ENCODE results near the gene KRT6C. TPM values are rescaled to one million over a fixed set of nuclear protein-coding genes. Genes with fewer than 3 reads are reported as not detected.

KRT6C gene
- total RNA-seq, 1 donor from 2014 or later: not detected

GRCh38 chr12:52425466-52425865, 48.1 kb downstream of the KRT6C start:
- DNase-seq (ENCODE audit: low spot score): no peak
- no peak overlapping the region for H3K27ac Mint-ChIP-seq (ENCODE audit: unreplicated experiment)

GRCh38 chr12:52423661-52424500, 49.7 kb downstream of the KRT6C start:
- H3K4me3 Mint-ChIP-seq (ENCODE audit: unreplicated experiment): no peak overlapping the region
- H3K4me1 Mint-ChIP-seq (ENCODE audit: low read depth): peaks cover 2% of the 10 kb centered on the region
- DNase-seq (ENCODE audit: low spot score): no peak
- H3K36me3 Mint-ChIP-seq (ENCODE audit: low read depth): peaks cover 4% of the 10 kb centered on the region
- peaks cover 57% of the 10 kb centered on the region for H3K27me3 Mint-ChIP-seq (ENCODE audit: low read depth)
- no peak overlapping the region for H3K27ac Mint-ChIP-seq (ENCODE audit: unreplicated experiment)
- TF ChIP-seq CTCF (IDR thresholded peaks at IDR 0.05): no peak
- H3K9me3 Mint-ChIP-seq (ENCODE audit: low read depth): no peaks in the 10 kb centered on the region

More at GRCh38 chr12:52425466-52425865, 48.1 kb downstream of the KRT6C start:
- TF ChIP-seq CTCF (IDR thresholded peaks at IDR 0.05): no peak
- H3K36me3 Mint-ChIP-seq (ENCODE audit: low read depth): peaks cover 4% of the 10 kb centered on the region
- no peaks in the 10 kb centered on the region for H3K9me3 Mint-ChIP-seq (ENCODE audit: low read depth)
- H3K27me3 Mint-ChIP-seq (ENCODE audit: low read depth): peaks cover 66% of the 10 kb centered on the region
- H3K4me3 Mint-ChIP-seq (ENCODE audit: unreplicated experiment): no peak overlapping the region
- no peaks in the 10 kb centered on the region for H3K4me1 Mint-ChIP-seq (ENCODE audit: low read depth)

GRCh38 chr12:52423035-52423434, 50.6 kb downstream of the KRT6C start:
- peaks cover 50% of the 10 kb centered on the region for H3K27me3 Mint-ChIP-seq (ENCODE audit: low read depth)
- TF ChIP-seq CTCF (IDR thresholded peaks at IDR 0.05): no peak

GRCh38 chr12:52419656-52420055, 53.9 kb downstream of the KRT6C start:
- no peak for DNase-seq (ENCODE audit: low spot score)
- Mint-ChIP-seq H3K27me3 (ENCODE audit: low read depth) (peaks cover 30% of the 10 kb centered on the region), H3K9me3 (ENCODE audit: low read depth) (no peaks in the 10 kb centered on the region), H3K4me3 (ENCODE audit: unreplicated experiment) (no peak overlapping the region), H3K36me3 (ENCODE audit: low read depth) (peaks cover 2% of the 10 kb centered on the region), H3K4me1 (ENCODE audit: low read depth) (peaks cover 12% of the 10 kb centered on the region), H3K27ac (ENCODE audit: unreplicated experiment) (peak overlapping the region; percentile 43)
- no peak for TF ChIP-seq CTCF (IDR thresholded peaks at IDR 0.05)

More at GRCh38 chr12:52423035-52423434, 50.6 kb downstream of the KRT6C start:
- H3K4me3 Mint-ChIP-seq (ENCODE audit: unreplicated experiment): no peak overlapping the region
- H3K4me1 Mint-ChIP-seq (ENCODE audit: low read depth): peaks cover 2% of the 10 kb centered on the region
- H3K27ac Mint-ChIP-seq (ENCODE audit: unreplicated experiment): no peak overlapping the region
- peaks cover 2% of the 10 kb centered on the region for H3K36me3 Mint-ChIP-seq (ENCODE audit: low read depth)
- H3K9me3 Mint-ChIP-seq (ENCODE audit: low read depth): no peaks in the 10 kb centered on the region
- DNase-seq (ENCODE audit: low spot score): no peak

- Mint-ChIP-seq H3K27me3 (ENCODE audit: low read depth) (peaks cover 30% of the 10 kb centered on the region), H3K4me1 (ENCODE audit: low read depth) (peaks cover 12% of the 10 kb centered on the region), H3K9me3 (ENCODE audit: low read depth) (no peaks in the 10 kb centered on the region), H3K4me3 (ENCODE audit: unreplicated experiment) (no peak overlapping the region), H3K36me3 (ENCODE audit: low read depth) (peaks cover 2% of the 10 kb centered on the region), H3K27ac (ENCODE audit: unreplicated experiment) (no peak overlapping the region)
- DNase-seq (ENCODE audit: low spot score): no peak
- TF ChIP-seq CTCF (IDR thresholded peaks at IDR 0.05): no peak
Observed at GRCh38 chr12:52418576-52419110, 55.0 kb downstream of the KRT6C start.

Other genes with a start within 250 kb of the KRT6C start
- gene KRT7, start 240.6 kb downstream of the KRT6C start, total RNA-seq: 187 to 277 TPM (median 266 TPM) in 3 replicates
- gene KRT86, start 199.2 kb downstream of the KRT6C start, total RNA-seq: 0.44 to 0.92 TPM (median 0.67 TPM) in 3 replicates
- gene KRT81, start 182.3 kb downstream of the KRT6C start, total RNA-seq: 1.1 to 2.2 TPM (median 1.3 TPM) in 3 replicates
- gene KRT83, start 152.4 kb downstream of the KRT6C start, total RNA-seq: not detected in 3 replicates
- not detected in 3 replicates for gene KRT85, start 106.3 kb downstream of the KRT6C start, total RNA-seq
- not detected in 3 replicates for gene KRT84, start 88.2 kb downstream of the KRT6C start, total RNA-seq
- not detected in 3 replicates for gene KRT82, start 67.5 kb downstream of the KRT6C start, total RNA-seq
- not detected in 3 replicates for gene KRT75, start 39.4 kb downstream of the KRT6C start, total RNA-seq
- gene KRT6B, start 21.7 kb downstream of the KRT6C start, total RNA-seq: not detected in 3 replicates
- gene KRT6A, start 19.5 kb upstream of the KRT6C start, total RNA-seq: not detected in 3 replicates
- gene KRT5, start 46.6 kb upstream of the KRT6C start, total RNA-seq: not detected in 3 replicates
- gene KRT71, start 79.3 kb upstream of the KRT6C start, total RNA-seq: not detected in 3 replicates
- gene KRT74, start 100.0 kb upstream of the KRT6C start, total RNA-seq: not detected in 3 replicates
- gene KRT72, start 127.7 kb upstream of the KRT6C start, total RNA-seq: not detected in 3 replicates
- not detected in 3 replicates for gene KRT73, start 144.8 kb upstream of the KRT6C start, total RNA-seq
- not detected in 3 replicates for gene KRT2, start 178.4 kb upstream of the KRT6C start, total RNA-seq
- gene KRT1, start 206.6 kb upstream of the KRT6C start, total RNA-seq: not detected in 3 replicates
- not detected in 3 replicates for gene KRT77, start 229.7 kb upstream of the KRT6C start, total RNA-seq

All from chondrocyte (in vitro differentiated cells).